Stimulated activated effector memory CD8-positive, alpha-beta T cell treated with anti-CD3 and anti-CD28 coated beads, Interleukin-12 subunit alpha, Interleukin-12 subunit beta, amount 100 ng/mL, for 72 hours (primary cell): ENCODE measurements around the gene TUBA1C.
"Not testable (repeated sequence)": the region's sequence is repeated elsewhere in the genome, so short reads cannot be mapped to it uniquely, and the experiment has no call there.

ENCODE experiments used
- ATAC-seq: fragments of 150-1000 bp; cut with Tn5 transposase; 2 replicates; pipeline ENCODE4 v1.10.0; 2021
- DNase-seq, 2 donors: peaks; one replicate each; pipeline ENCODE4 v3.0.0; 2021 to 2022; ENCODE audit warnings: low spot score in 2 of 2
- H3K27ac Mint-ChIP-seq: one replicate; pipeline ENCODE4 v1.8.0; 2022; ENCODE audit warnings: mild to moderate bottlenecking, mixed read lengths
- H3K36me3 Mint-ChIP-seq: one replicate; pipeline ENCODE4 v1.8.0; 2022; ENCODE audit warnings: mild to moderate bottlenecking, mixed read lengths
- H3K4me1 Mint-ChIP-seq: one replicate; pipeline ENCODE4 v1.8.0; 2022; ENCODE audit warnings: mixed read lengths
- H3K4me3 Mint-ChIP-seq: one replicate; pipeline ENCODE4 v1.8.0; 2022; ENCODE audit warnings: mild to moderate bottlenecking, mixed read lengths
- H3K9me3 Mint-ChIP-seq: one replicate; pipeline ENCODE4 v1.8.0; 2022; ENCODE audit warnings: mixed read lengths

Gene TUBA1C

DNA sequence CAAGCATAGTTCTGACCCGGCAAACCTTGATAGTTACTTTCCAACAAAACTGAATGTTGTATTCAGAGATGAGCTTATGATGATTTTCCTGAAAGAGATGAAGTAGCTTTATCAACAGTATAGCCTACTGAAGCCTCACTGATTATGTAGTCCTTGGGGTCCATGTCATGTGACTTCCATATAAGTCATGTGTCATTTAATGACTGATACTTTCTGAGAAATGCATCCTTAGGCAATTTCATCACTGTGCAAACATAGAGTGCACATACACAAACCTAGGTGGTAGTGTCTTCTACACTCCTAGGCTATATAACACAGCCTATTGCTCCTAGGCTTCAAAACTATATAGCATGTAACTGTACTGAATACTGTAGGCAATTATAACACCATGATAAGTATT is 28.5 kb upstream of the TUBA1C start:
- Mint-ChIP-seq H3K4me3 (no peak overlapping the region), H3K36me3 (peaks cover 15% of the 10 kb centered on the region), H3K4me1 (peaks cover 19% of the 10 kb centered on the region), H3K27ac (peak overlapping the region; percentile 36), H3K9me3 (no peaks in the 10 kb centered on the region)
- DNase-seq (no peak), ATAC-seq (peak; percentile 50)

DNA sequence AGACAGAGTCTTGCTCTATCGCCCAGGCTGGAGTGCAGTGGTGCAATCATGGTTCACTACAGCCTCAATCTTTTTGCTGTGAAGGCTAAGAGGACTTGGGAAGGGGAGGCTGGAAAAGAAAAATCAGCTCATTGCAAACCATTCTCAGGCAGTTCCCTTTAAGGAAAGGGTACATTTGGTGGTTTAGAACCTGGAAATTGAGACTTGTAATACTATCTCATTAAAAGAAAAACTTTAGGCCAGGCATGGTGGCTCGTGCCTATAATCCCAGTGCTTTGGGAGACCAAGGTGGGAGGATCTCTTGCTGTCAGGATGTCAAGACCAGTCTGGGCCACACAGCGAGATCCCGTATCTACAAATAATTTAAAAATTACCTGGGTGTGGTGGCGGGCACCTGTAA is 21.3 kb upstream of the TUBA1C start:
- Mint-ChIP-seq H3K27ac (no peak overlapping the region), H3K9me3 (no peaks in the 10 kb centered on the region), H3K4me1 (no peaks in the 10 kb centered on the region), H3K4me3 (no peak overlapping the region), H3K36me3 (no peaks in the 10 kb centered on the region)
- DNase-seq (no peak), ATAC-seq (no peak)

DNA sequence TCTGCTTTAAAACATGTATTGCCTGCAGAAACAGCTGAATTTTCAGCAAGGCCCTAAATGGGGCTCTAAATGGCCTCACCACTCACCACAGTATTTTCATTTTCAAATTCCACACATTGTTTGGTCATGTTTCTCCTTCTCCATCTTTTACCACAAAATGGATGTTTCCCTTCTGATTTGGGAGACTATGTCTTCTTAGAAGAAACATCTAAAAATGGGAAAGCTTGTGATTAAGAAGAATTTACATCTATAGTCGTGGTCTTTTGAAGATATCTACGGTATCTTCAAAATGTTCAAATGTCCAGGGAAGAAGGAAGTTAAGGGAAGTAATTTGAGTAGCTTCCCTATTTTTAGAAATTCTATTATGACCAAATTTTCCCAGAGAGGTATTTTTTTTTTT is 20.7 kb upstream of the TUBA1C start:
- H3K27ac Mint-ChIP-seq: no peak overlapping the region
- no peak for DNase-seq
- no peaks in the 10 kb centered on the region for H3K36me3 Mint-ChIP-seq
- no peaks in the 10 kb centered on the region for H3K9me3 Mint-ChIP-seq
- no peaks in the 10 kb centered on the region for H3K4me1 Mint-ChIP-seq
- H3K4me3 Mint-ChIP-seq: no peak overlapping the region
- ATAC-seq: no peak

DNA sequence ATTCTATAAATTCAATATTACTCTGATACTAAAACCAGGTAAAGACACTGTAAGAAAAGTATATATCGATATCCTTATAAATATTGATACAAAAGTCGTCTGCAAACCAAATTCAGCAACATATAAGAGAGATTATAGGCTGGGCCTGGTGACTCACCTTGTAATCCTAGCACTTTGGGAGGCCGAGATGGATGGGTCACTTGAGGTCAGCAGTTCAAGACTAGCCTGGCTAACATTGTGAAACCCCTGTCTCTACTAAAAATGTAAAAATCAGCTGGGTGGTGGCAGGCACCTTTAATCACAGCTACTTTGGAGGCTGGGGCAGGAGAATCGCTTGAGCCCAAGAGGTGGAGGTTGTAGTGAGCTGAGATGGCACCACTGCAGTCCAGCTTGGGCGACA is 13.5 kb upstream of the TUBA1C start:
- ATAC-seq: no peak
- H3K9me3 Mint-ChIP-seq: no peaks in the 10 kb centered on the region
- peaks cover 5% of the 10 kb centered on the region for H3K4me1 Mint-ChIP-seq
- no peak for DNase-seq
- no peak overlapping the region for H3K27ac Mint-ChIP-seq
- no peaks in the 10 kb centered on the region for H3K36me3 Mint-ChIP-seq
- no peak overlapping the region for H3K4me3 Mint-ChIP-seq

DNA sequence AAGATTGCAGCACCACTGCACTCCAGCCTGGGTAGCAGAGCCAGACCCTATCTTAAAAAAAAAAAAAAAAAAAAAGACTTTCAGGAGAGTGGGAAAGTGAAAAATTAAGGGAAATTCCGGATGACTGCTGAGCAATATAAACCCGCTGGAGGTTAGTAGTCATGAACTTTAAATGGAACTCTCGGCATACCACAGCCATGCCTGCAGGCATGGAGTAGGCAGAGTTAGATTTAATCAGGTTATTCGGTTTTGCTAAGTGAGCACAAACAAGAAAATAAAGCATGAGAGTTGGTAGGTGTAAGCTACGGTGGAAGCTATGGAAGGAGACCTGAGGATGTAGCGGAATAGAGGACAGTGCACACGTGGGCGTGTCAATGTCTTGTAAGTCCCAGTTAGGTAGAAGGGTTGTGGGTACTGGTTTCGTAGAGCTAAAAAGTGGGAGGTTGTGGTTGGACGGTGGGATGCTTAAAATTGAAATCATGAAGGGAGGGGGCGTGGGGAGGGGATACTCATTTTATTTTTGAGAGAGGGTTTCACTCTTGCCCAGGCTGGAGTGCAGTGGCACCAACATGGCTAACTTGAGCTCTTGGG is 11.8 kb upstream of the TUBA1C start:
- ATAC-seq (peak; percentile 62), DNase-seq (no peak)
- Mint-ChIP-seq H3K4me1 (peaks cover 5% of the 10 kb centered on the region), H3K4me3 (no peak overlapping the region), H3K27ac (no peak overlapping the region), H3K36me3 (no peaks in the 10 kb centered on the region), H3K9me3 (no peaks in the 10 kb centered on the region)

DNA sequence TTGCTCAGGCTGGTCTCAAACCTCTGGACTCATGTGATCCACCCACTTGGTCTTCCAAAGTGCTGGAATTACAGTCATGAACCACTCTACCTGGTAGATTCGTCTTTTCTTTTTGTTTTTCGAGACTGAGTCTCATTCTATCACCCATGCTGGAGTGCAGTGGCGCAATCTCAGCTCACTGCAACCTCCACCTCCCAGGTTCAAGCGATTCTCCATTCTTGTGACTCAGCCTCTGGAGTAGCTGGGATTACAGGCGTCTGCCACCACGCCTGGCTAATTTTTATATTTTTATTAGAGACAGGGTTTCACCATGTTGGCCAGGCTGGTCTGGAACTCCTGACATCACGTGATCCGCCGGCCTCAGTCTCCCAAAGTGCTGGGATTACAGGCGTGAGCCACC is 9.4 kb upstream of the TUBA1C start:
- not testable (repeated sequence) for H3K9me3 Mint-ChIP-seq, ATAC-seq, H3K36me3 Mint-ChIP-seq, H3K27ac Mint-ChIP-seq, H3K4me3 Mint-ChIP-seq, DNase-seq
- peaks cover 11% of the 10 kb centered on the region for H3K4me1 Mint-ChIP-seq

DNA sequence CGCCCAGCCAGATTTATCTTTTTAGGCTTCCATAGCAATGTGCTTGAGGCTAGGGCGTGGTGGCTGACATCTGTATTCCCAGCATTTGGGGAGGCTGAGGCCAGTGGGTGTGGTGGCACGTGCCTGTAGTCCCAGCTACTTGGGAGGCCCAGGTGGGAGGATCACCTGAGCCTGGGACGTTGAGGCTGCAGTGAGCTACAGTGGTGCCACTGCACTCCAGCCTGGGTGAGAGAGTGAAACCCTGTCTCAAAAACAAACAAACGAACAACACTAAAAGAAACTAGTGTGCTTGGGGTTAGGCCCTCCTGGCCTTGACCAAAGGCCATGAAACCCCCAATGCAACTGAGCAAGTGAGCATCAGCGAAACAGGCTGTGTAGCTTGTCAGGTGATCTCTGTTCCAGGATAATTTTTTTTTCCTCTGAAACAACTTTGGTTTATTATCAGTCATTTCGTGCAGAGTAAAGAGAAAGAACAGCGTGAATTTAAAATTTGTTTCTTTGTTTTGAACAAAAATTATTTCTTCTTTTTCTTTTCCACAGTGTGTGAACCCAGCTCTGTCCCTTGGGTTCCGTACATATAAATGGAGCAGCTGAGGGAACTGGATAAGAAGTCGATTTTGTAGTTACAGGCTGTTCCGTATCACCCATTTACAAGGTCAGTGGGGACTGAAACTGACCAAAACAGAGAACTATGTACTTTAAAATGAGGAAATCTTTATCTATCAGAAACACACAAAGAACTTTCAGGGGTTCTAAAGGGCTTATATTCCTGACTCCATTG is 8.8 kb upstream of the TUBA1C start:
- no peak for ATAC-seq
- no peak overlapping the region for H3K27ac Mint-ChIP-seq
- H3K4me1 Mint-ChIP-seq: peaks cover 11% of the 10 kb centered on the region

DNA sequence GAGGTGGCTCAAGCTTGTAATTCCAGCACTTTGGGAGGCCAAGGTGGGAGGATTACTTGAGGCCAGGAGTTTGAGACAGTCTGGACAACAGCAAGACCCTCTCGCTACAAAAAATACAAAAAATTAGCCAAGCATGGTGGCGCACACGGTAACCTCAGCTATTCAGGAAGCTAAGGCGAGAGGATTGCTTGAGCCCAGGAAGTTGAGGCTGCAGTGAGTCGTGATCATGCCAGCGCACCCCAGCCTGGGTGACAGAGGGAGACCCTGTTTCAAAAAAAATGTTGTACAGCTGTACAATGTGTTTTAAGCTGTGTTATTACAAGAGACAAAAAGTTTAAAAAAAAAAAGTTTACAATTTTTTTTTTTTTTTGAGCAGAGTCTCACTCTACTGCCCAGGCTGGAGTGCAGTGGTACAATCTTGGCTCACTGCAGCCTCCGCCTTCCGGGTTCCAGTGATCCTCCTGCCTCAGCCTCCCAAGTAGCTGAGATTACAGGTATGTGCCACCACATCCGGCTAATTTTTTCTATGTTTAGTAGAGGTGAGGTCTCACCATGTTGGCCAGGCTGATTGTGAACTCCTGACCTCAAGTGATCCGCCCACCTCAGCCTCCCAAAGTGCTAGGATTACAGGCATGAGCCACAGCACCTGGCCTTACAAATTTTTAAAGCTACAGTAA is 7.2 kb upstream of the TUBA1C start:
- not testable (repeated sequence) for ATAC-seq, DNase-seq, H3K9me3 Mint-ChIP-seq, H3K4me3 Mint-ChIP-seq, H3K36me3 Mint-ChIP-seq, H3K27ac Mint-ChIP-seq
- peaks cover 11% of the 10 kb centered on the region for H3K4me1 Mint-ChIP-seq

More for the DNA sequence above, 8.8 kb upstream of the TUBA1C start:
- H3K9me3 Mint-ChIP-seq: no peaks in the 10 kb centered on the region
- no peaks in the 10 kb centered on the region for H3K36me3 Mint-ChIP-seq
- no peak overlapping the region for H3K4me3 Mint-ChIP-seq
- no peak for DNase-seq

DNA sequence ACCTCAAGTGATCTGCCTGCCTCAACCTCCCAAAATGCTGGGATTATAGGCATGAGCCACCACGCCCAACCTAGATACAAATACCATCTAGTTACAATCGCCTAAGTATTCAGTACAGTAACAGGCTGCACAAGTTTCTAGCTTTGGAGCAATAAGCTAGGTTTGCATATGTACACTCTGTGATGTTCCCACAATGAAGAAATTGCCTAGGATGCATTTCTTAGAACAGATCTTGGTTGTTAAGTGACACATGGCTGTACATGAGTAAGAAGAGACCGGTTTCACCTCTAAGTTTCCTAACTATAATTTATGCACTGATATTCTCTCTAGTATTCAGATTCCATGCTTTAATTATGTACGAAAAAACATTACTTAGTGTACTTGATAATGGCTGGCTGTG is 5.4 kb upstream of the TUBA1C start:
- DNase-seq (no peak), ATAC-seq (no peak)
- H3K27ac Mint-ChIP-seq: no peak overlapping the region
- no peak overlapping the region for H3K4me3 Mint-ChIP-seq
- H3K4me1 Mint-ChIP-seq: peaks cover 16% of the 10 kb centered on the region
- no peaks in the 10 kb centered on the region for H3K9me3 Mint-ChIP-seq
- H3K36me3 Mint-ChIP-seq: peaks cover 8% of the 10 kb centered on the region

DNA sequence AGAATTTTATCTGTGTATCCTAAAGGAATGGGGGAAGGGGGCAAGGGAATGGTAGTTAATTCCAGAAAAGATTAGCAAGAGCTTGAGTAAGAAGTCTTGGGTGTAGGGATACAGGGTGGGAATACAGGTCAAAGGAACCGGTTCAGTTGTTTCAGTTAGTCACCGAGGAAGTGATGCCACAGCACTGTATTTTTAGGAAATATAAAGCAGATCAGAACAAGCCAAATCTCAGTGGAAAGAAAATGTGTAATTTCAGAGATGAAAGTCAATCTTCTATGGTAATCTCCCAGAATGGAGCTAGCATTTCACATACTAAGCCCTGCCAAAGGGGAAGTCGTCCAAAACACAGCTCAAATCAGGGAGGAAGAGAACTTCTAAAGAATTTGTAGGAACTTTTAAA is 4.7 kb upstream of the TUBA1C start:
- Mint-ChIP-seq H3K4me3 (no peak overlapping the region), H3K4me1 (peaks cover 16% of the 10 kb centered on the region), H3K27ac (no peak overlapping the region), H3K36me3 (peaks cover 15% of the 10 kb centered on the region), H3K9me3 (no peaks in the 10 kb centered on the region)
- DNase-seq (no peak), ATAC-seq (no peak)

DNA sequence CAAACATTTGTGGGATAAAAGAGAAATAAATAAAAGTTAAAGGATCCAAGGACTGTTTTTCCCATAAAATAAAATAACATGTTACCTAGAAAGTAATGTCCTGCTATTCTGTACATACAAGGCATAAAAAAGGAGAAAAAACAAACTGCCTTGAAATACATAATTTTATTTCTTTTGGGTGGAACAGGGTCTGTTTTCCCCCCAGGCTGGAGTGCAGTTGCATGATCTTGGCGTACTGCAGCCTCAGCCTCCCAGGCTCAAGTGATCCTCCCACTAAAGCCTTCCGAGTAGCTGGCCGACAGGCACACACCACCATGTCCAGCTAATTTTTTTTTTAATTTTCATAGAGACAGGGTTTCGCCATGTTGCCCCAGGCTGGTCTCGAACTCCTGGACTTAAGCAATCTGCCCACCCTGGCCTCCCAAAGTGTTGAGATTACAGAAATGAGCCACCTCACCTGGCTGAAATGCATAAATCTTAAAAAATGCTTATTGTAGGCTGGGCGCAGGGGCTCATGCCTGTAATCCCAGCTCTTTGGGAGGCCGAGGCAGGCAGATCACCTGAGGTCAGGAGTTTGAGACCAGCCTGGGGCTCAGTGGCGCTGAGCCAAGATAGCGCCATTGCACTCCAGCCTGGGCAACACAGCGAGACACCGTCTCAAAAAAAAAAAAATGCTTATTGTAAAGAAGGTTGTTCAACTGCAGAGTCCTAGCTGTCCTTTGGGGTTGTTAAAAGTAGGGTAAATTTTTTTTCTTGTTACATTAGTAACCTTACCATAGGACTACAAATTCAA is 4.1 kb upstream of the TUBA1C start:
- no peak overlapping the region for H3K4me3 Mint-ChIP-seq
- peaks cover 16% of the 10 kb centered on the region for H3K4me1 Mint-ChIP-seq
- no peak for DNase-seq
- H3K27ac Mint-ChIP-seq: no peak overlapping the region
- no peaks in the 10 kb centered on the region for H3K9me3 Mint-ChIP-seq
- ATAC-seq: no peak
- peaks cover 21% of the 10 kb centered on the region for H3K36me3 Mint-ChIP-seq

DNA sequence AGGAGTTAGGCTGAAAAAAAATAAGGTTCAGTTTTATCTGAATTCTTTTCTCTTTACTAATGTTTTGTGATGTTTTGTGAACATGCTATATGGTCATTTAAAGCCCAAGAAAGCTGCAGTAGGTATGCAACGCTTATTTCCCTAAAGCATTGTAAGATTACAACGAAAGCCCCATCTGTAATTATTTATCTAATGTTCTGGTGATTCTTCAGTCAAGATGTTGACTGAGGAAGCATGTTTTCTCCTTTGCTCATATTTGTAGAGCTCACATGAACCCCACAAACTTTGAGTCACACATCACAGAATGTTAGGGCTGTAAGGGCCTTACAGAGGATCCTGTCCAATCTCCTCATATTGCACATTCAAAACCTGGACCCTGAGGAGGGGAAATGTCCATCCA is 3.2 kb upstream of the TUBA1C start:
- DNase-seq: no peak
- H3K27ac Mint-ChIP-seq: no peak overlapping the region
- no peak for ATAC-seq
- no peaks in the 10 kb centered on the region for H3K9me3 Mint-ChIP-seq
- peaks cover 17% of the 10 kb centered on the region for H3K4me1 Mint-ChIP-seq
- no peak overlapping the region for H3K4me3 Mint-ChIP-seq
- H3K36me3 Mint-ChIP-seq: peaks cover 30% of the 10 kb centered on the region

DNA sequence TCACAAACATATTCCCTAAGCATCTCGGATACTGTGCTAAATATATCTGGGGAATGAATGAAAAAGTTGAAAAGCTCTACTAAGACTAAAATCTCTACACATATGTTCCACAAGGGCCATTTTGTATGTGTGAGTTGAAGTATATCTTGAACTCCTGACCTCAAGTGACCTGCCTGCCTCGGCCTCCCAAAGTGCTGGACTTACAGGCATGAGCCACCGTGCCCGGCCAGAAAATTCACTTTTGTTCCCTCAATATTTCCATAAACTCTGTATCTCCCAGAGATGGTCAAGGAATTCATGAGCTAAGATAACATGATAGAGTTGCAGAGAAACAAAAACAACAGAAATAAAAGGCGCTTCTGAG is 1.5 kb upstream of the TUBA1C start:
- H3K4me3 Mint-ChIP-seq: peak overlapping the region; percentile 94
- H3K36me3 Mint-ChIP-seq: peaks cover 47% of the 10 kb centered on the region
- no peak overlapping the region for H3K27ac Mint-ChIP-seq
- ATAC-seq (no peak), DNase-seq (no peak)
- H3K9me3 Mint-ChIP-seq: no peaks in the 10 kb centered on the region
- H3K4me1 Mint-ChIP-seq: peaks cover 33% of the 10 kb centered on the region

DNA sequence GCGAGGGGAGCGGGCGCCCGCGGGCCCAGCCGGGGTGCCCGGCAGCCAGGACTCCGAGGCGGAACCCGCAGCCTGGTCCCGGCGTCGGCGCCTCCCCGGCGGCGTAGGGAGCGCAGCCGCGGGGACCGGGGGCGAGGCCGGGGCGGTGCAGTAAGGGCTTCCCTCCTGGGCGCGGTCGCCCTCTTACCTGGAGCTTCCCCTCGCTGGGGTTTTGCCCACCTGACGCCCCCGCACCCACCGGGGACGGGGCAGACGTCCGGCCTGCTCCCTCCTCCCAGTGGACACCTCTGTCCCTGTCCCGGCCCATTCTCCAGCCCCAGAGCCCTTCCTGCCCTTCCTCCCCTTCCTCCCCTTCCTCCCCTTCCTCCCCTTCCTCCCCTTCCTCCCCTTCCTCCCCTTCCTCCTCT is 413 bp upstream of the TUBA1C start:
- peaks cover 58% of the 10 kb centered on the region for H3K36me3 Mint-ChIP-seq
- H3K4me1 Mint-ChIP-seq: peaks cover 40% of the 10 kb centered on the region
- peak overlapping the region; percentile 94 for H3K4me3 Mint-ChIP-seq

DNA sequence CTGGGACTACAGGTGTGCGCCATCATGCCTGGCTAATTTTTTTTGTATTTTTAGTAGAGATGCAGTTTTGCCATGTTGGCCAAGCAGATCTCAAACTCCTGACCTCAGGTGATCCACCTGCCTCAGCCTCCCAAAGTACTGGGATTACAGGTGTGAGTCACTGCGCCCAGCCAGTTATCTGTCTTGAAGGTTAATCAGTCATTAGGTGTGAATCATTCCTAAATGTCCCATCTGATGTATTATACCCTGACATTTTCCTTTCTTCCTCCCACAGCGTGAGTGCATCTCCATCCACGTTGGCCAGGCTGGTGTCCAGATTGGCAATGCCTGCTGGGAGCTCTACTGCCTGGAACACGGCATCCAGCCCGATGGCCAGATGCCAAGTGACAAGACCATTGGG is 4.3 kb downstream of the TUBA1C start:
- ATAC-seq, H3K4me3 Mint-ChIP-seq, H3K9me3 Mint-ChIP-seq, DNase-seq: not testable (repeated sequence)
- H3K4me1 Mint-ChIP-seq: peaks cover 28% of the 10 kb centered on the region
- H3K36me3 Mint-ChIP-seq: peaks cover 100% of the 10 kb centered on the region
- peak overlapping the region; percentile 67 for H3K27ac Mint-ChIP-seq

More for the DNA sequence above, 413 bp upstream of the TUBA1C start:
- Mint-ChIP-seq H3K9me3 (no peaks in the 10 kb centered on the region), H3K27ac (peak overlapping the region; percentile 99)
- ATAC-seq (peak; percentile 64), DNase-seq (peak in 1 of 2 donors; percentile 52)
